C4-2B (cell line): ENCODE measurements around the gene CRADD.

Source experiments
- ZFX ChIP-seq: fragments of 450-650 bp; IDR thresholded peaks from 2 replicates; pipeline ENCODE4 v1.6.1; 2017
- TF ChIP-seq, protein P1 (sequence below): fragments of 450-650 bp; conservative IDR thresholded peaks from 2 replicates; pipeline ENCODE4 v1.5.1; 2017; ENCODE audit warnings: mild to moderate bottlenecking

- TF ChIP-seq, protein P1, sequence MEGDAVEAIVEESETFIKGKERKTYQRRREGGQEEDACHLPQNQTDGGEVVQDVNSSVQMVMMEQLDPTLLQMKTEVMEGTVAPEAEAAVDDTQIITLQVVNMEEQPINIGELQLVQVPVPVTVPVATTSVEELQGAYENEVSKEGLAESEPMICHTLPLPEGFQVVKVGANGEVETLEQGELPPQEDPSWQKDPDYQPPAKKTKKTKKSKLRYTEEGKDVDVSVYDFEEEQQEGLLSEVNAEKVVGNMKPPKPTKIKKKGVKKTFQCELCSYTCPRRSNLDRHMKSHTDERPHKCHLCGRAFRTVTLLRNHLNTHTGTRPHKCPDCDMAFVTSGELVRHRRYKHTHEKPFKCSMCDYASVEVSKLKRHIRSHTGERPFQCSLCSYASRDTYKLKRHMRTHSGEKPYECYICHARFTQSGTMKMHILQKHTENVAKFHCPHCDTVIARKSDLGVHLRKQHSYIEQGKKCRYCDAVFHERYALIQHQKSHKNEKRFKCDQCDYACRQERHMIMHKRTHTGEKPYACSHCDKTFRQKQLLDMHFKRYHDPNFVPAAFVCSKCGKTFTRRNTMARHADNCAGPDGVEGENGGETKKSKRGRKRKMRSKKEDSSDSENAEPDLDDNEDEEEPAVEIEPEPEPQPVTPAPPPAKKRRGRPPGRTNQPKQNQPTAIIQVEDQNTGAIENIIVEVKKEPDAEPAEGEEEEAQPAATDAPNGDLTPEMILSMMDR, result no peak
- TF ChIP-seq ZFX, result no peak
Observed at GRCh38 chr12:93676408-93677194, 574 bp upstream of the CRADD start.
